ENCODE data around the gene RAPGEF4. TPM values are rescaled to one million over a fixed set of nuclear protein-coding genes. Genes with fewer than 3 reads are reported as not detected.

RAPGEF4 gene
- total RNA-seq, 1 experiment from 2014 or later, result 0.59 TPM

DNA sequence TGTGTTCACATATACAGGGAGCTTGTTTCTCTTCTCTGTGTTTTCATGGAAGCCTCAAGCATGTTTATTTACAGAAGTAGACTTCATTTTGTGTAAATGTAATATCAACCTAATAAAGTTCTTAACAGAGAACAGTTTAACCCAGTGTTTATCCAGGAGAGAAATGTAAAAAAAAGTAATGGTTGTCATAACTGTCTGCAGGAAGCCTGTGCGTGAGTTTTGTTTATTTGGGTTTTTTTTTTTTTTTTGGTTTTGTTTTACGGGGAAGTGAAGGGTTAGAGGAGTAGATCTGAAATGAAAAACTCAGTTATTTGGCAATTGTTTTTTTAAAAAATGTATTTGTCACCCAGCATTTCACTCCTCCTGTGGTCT is 124.7 kb downstream of the RAPGEF4 start:
- H4K20me1 ChIP-seq (ENCODE audit: insufficient read depth), result no peaks in the 10 kb centered on the region
- no peaks in the 10 kb centered on the region for H3K79me2 ChIP-seq (ENCODE audit: insufficient read depth, low read length)
- TF ChIP-seq CEBPB (IDR thresholded peaks at IDR 0.05; ENCODE audit: low read depth), result no peak
- no peak for TF ChIP-seq POLR2A (IDR thresholded peaks at IDR 0.05; ENCODE audit: borderline replicate concordance, extremely low read depth, insufficient read depth, insufficient read length)
- no peak for TF ChIP-seq CBX3 (IDR thresholded peaks at IDR 0.05; ENCODE audit: low read depth)
- TF ChIP-seq TCF7L2 (IDR thresholded peaks at IDR 0.05; ENCODE audit: borderline replicate concordance, extremely low read depth, insufficient read depth, insufficient read length), result no peak
- TF ChIP-seq, protein P1, sequence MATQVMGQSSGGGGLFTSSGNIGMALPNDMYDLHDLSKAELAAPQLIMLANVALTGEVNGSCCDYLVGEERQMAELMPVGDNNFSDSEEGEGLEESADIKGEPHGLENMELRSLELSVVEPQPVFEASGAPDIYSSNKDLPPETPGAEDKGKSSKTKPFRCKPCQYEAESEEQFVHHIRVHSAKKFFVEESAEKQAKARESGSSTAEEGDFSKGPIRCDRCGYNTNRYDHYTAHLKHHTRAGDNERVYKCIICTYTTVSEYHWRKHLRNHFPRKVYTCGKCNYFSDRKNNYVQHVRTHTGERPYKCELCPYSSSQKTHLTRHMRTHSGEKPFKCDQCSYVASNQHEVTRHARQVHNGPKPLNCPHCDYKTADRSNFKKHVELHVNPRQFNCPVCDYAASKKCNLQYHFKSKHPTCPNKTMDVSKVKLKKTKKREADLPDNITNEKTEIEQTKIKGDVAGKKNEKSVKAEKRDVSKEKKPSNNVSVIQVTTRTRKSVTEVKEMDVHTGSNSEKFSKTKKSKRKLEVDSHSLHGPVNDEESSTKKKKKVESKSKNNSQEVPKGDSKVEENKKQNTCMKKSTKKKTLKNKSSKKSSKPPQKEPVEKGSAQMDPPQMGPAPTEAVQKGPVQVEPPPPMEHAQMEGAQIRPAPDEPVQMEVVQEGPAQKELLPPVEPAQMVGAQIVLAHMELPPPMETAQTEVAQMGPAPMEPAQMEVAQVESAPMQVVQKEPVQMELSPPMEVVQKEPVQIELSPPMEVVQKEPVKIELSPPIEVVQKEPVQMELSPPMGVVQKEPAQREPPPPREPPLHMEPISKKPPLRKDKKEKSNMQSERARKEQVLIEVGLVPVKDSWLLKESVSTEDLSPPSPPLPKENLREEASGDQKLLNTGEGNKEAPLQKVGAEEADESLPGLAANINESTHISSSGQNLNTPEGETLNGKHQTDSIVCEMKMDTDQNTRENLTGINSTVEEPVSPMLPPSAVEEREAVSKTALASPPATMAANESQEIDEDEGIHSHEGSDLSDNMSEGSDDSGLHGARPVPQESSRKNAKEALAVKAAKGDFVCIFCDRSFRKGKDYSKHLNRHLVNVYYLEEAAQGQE (IDR thresholded peaks at IDR 0.05; ENCODE audit: low read depth), result no peak
- no peak for TF ChIP-seq YY1 (IDR thresholded peaks at IDR 0.05; ENCODE audit: extremely low read depth, insufficient replicate concordance, low read depth, low read length)
- TF ChIP-seq EGR1 (IDR thresholded peaks at IDR 0.05; ENCODE audit: low read depth), result no peak
- TF ChIP-seq RAD21 (IDR thresholded peaks at IDR 0.05; ENCODE audit: low read depth), result no peak
- TF ChIP-seq JUND (IDR thresholded peaks at IDR 0.05), result no peak
- no peak for TF ChIP-seq ELF1 (IDR thresholded peaks at IDR 0.05; ENCODE audit: borderline replicate concordance, low read depth)
- TF ChIP-seq, protein P2, sequence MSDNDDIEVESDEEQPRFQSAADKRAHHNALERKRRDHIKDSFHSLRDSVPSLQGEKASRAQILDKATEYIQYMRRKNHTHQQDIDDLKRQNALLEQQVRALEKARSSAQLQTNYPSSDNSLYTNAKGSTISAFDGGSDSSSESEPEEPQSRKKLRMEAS (IDR thresholded peaks at IDR 0.05), result no peak
- TF ChIP-seq ZBTB33 (IDR thresholded peaks at IDR 0.05; ENCODE audit: extremely low read depth, insufficient replicate concordance, low read length), result no peak
- no peak for TF ChIP-seq ZNF274 (IDR thresholded peaks at IDR 0.05; ENCODE audit: low read depth, low read length)
- TF ChIP-seq POLR2AphosphoS5 (IDR thresholded peaks at IDR 0.05; ENCODE audit: low read depth, low read length), result no peak
- H3K4me3 ChIP-seq (replicated peaks in 1 of 2; ENCODE audit: low read depth in 1 of 2, low read length in 2 of 2), result no peak overlapping the region
- DNase-seq (ENCODE audit: low read depth, low spot score) (no peak), ATAC-seq (no peak)
- ChIA-PET RAD21 (ENCODE audit: low non-redundant PET in 1 of 2, low total read pairs in 2 of 2, uncharacterized antibody in 2 of 2, unreplicated experiment in 2 of 2) (no interaction called here), POLR2A (no interaction called here), CTCF (no interaction called here)
- no peak overlapping the region for H3K4me2 ChIP-seq (ENCODE audit: low read length)
- BruUV-seq (replicated peaks), result no TSS peak
- intact Hi-C loops (cut with micrococcal nuclease), result no loop called here
- no peaks in the 10 kb centered on the region for H3K36me3 ChIP-seq (ENCODE audit: control insufficient read depth in 1 of 2, insufficient read depth in 2 of 2, low read length in 2 of 2)
- no peaks in the 10 kb centered on the region for H3K27me3 ChIP-seq (ENCODE audit: insufficient read depth, low read length)
- no peaks in the 10 kb centered on the region for H3K4me1 ChIP-seq (ENCODE audit: control insufficient read depth in 1 of 2, insufficient read depth in 2 of 2, low read length in 2 of 2)
- no peaks in the 10 kb centered on the region for H3K9me3 ChIP-seq (ENCODE audit: control insufficient read depth in 1 of 2, insufficient read depth in 1 of 2, low read depth in 1 of 2, low read length in 2 of 2)
- no peak overlapping the region for H3K27ac ChIP-seq (ENCODE audit: low read depth, low read length)
- H3K9ac ChIP-seq (ENCODE audit: low read length), result no peak overlapping the region
- H2AFZ ChIP-seq (ENCODE audit: low read depth, low read length, poor library complexity, severe bottlenecking), result no peak overlapping the region
- no peaks in the 10 kb centered on the region for H3K9me2 ChIP-seq (ENCODE audit: insufficient read depth)
